ENCODE results near the gene FBXW7.

FBXW7 gene

GRCh38 chr4:152368001-152368400, 167.9 kb downstream of the FBXW7 start:
- no peak overlapping the region for H3K9ac ChIP-seq (ENCODE audit: low read length)
- no peak overlapping the region for H3K27ac ChIP-seq (ENCODE audit: low read depth, low read length)
- no peaks in the 10 kb centered on the region for H3K4me1 ChIP-seq (ENCODE audit: control insufficient read depth, insufficient read depth, low read length)
- H3K4me3 ChIP-seq (ENCODE audit: low read length): no peak overlapping the region
- H3K36me3 ChIP-seq (ENCODE audit: control insufficient read depth, insufficient read depth, low read length): no peaks in the 10 kb centered on the region
- no peaks in the 10 kb centered on the region for H3K27me3 ChIP-seq (ENCODE audit: control insufficient read depth, insufficient read depth, low read length)

- no peak overlapping the region for H3K27ac ChIP-seq (ENCODE audit: low read depth, low read length)
- no peak overlapping the region for H3K4me3 ChIP-seq (ENCODE audit: low read length)
- H3K27me3 ChIP-seq (ENCODE audit: control insufficient read depth, insufficient read depth, low read length): no peaks in the 10 kb centered on the region
Measured at GRCh38 chr4:152364883-152365282, 171.0 kb downstream of the FBXW7 start.

GRCh38 chr4:152364383-152364782, 171.5 kb downstream of the FBXW7 start:
- H3K36me3 ChIP-seq (ENCODE audit: control insufficient read depth, insufficient read depth, low read length): no peaks in the 10 kb centered on the region
- H3K4me1 ChIP-seq (ENCODE audit: control insufficient read depth, insufficient read depth, low read length): no peaks in the 10 kb centered on the region
- no peak overlapping the region for H3K9ac ChIP-seq (ENCODE audit: low read length)
- no peaks in the 10 kb centered on the region for H3K27me3 ChIP-seq (ENCODE audit: control insufficient read depth, insufficient read depth, low read length)
- H3K27ac ChIP-seq (ENCODE audit: low read depth, low read length): no peak overlapping the region
- no peak overlapping the region for H3K4me3 ChIP-seq (ENCODE audit: low read length)

More at GRCh38 chr4:152364883-152365282, 171.0 kb downstream of the FBXW7 start:
- H3K9ac ChIP-seq (ENCODE audit: low read length): no peak overlapping the region
- H3K36me3 ChIP-seq (ENCODE audit: control insufficient read depth, insufficient read depth, low read length): no peaks in the 10 kb centered on the region
- H3K4me1 ChIP-seq (ENCODE audit: control insufficient read depth, insufficient read depth, low read length): no peaks in the 10 kb centered on the region

- Histone ChIP-seq H3K27ac (ENCODE audit: low read depth, low read length) (no peak overlapping the region), H3K27me3 (ENCODE audit: control insufficient read depth, insufficient read depth, low read length) (no peaks in the 10 kb centered on the region), H3K9ac (ENCODE audit: low read length) (no peak overlapping the region), H3K36me3 (ENCODE audit: control insufficient read depth, insufficient read depth, low read length) (no peaks in the 10 kb centered on the region), H3K4me3 (ENCODE audit: low read length) (no peak overlapping the region), H3K4me1 (ENCODE audit: control insufficient read depth, insufficient read depth, low read length) (no peaks in the 10 kb centered on the region)
Measured at GRCh38 chr4:152363904-152364303, 172.0 kb downstream of the FBXW7 start.

GRCh38 chr4:152363086-152363485, 172.8 kb downstream of the FBXW7 start:
- Histone ChIP-seq H3K36me3 (ENCODE audit: control insufficient read depth, insufficient read depth, low read length) (no peaks in the 10 kb centered on the region), H3K27ac (ENCODE audit: low read depth, low read length) (no peak overlapping the region), H3K27me3 (ENCODE audit: control insufficient read depth, insufficient read depth, low read length) (no peaks in the 10 kb centered on the region), H3K9ac (ENCODE audit: low read length) (no peak overlapping the region), H3K4me3 (ENCODE audit: low read length) (no peak overlapping the region), H3K4me1 (ENCODE audit: control insufficient read depth, insufficient read depth, low read length) (no peaks in the 10 kb centered on the region)

- Histone ChIP-seq H3K27ac (ENCODE audit: low read depth, low read length) (no peak overlapping the region), H3K9ac (ENCODE audit: low read length) (no peak overlapping the region), H3K36me3 (ENCODE audit: control insufficient read depth, insufficient read depth, low read length) (no peaks in the 10 kb centered on the region), H3K27me3 (ENCODE audit: control insufficient read depth, insufficient read depth, low read length) (no peaks in the 10 kb centered on the region), H3K4me1 (ENCODE audit: control insufficient read depth, insufficient read depth, low read length) (no peaks in the 10 kb centered on the region), H3K4me3 (ENCODE audit: low read length) (no peak overlapping the region)
Measured at GRCh38 chr4:152360045-152360410, 175.9 kb downstream of the FBXW7 start.

- Histone ChIP-seq H3K27me3 (ENCODE audit: control insufficient read depth, insufficient read depth, low read length) (no peaks in the 10 kb centered on the region), H3K36me3 (ENCODE audit: control insufficient read depth, insufficient read depth, low read length) (no peaks in the 10 kb centered on the region), H3K4me1 (ENCODE audit: control insufficient read depth, insufficient read depth, low read length) (no peaks in the 10 kb centered on the region), H3K9ac (ENCODE audit: low read length) (no peak overlapping the region), H3K4me3 (ENCODE audit: low read length) (no peak overlapping the region), H3K27ac (ENCODE audit: low read depth, low read length) (no peak overlapping the region)
Measured at GRCh38 chr4:152359208-152360044, 176.5 kb downstream of the FBXW7 start.

GRCh38 chr4:152357206-152357605, 178.7 kb downstream of the FBXW7 start:
- Histone ChIP-seq H3K9ac (ENCODE audit: low read length) (no peak overlapping the region), H3K27ac (ENCODE audit: low read depth, low read length) (no peak overlapping the region), H3K36me3 (ENCODE audit: control insufficient read depth, insufficient read depth, low read length) (no peaks in the 10 kb centered on the region), H3K4me1 (ENCODE audit: control insufficient read depth, insufficient read depth, low read length) (no peaks in the 10 kb centered on the region), H3K4me3 (ENCODE audit: low read length) (no peak overlapping the region), H3K27me3 (ENCODE audit: control insufficient read depth, insufficient read depth, low read length) (no peaks in the 10 kb centered on the region)

GRCh38 chr4:152356428-152357034, 179.4 kb downstream of the FBXW7 start:
- Histone ChIP-seq H3K27ac (ENCODE audit: low read depth, low read length) (no peak overlapping the region), H3K4me3 (ENCODE audit: low read length) (no peak overlapping the region), H3K36me3 (ENCODE audit: control insufficient read depth, insufficient read depth, low read length) (no peaks in the 10 kb centered on the region), H3K27me3 (ENCODE audit: control insufficient read depth, insufficient read depth, low read length) (no peaks in the 10 kb centered on the region), H3K4me1 (ENCODE audit: control insufficient read depth, insufficient read depth, low read length) (no peaks in the 10 kb centered on the region), H3K9ac (ENCODE audit: low read length) (no peak overlapping the region)

GRCh38 chr4:152352622-152353116, 183.2 kb downstream of the FBXW7 start:
- H3K4me3 ChIP-seq (ENCODE audit: low read length): peak overlapping the region; percentile 14
- H3K27me3 ChIP-seq (ENCODE audit: control insufficient read depth, insufficient read depth, low read length): no peaks in the 10 kb centered on the region
- no peaks in the 10 kb centered on the region for H3K4me1 ChIP-seq (ENCODE audit: control insufficient read depth, insufficient read depth, low read length)
- H3K9ac ChIP-seq (ENCODE audit: low read length): no peak overlapping the region
- no peaks in the 10 kb centered on the region for H3K36me3 ChIP-seq (ENCODE audit: control insufficient read depth, insufficient read depth, low read length)
- peak overlapping the region; percentile 22 for H3K27ac ChIP-seq (ENCODE audit: low read depth, low read length)

GRCh38 chr4:152352215-152352614, 183.7 kb downstream of the FBXW7 start:
- H3K4me3 ChIP-seq (ENCODE audit: low read length): peak overlapping the region; percentile 14
- no peaks in the 10 kb centered on the region for H3K36me3 ChIP-seq (ENCODE audit: control insufficient read depth, insufficient read depth, low read length)
- H3K27me3 ChIP-seq (ENCODE audit: control insufficient read depth, insufficient read depth, low read length): no peaks in the 10 kb centered on the region
- H3K4me1 ChIP-seq (ENCODE audit: control insufficient read depth, insufficient read depth, low read length): no peaks in the 10 kb centered on the region
- peak overlapping the region; percentile 4 for H3K27ac ChIP-seq (ENCODE audit: low read depth, low read length)
- no peak overlapping the region for H3K9ac ChIP-seq (ENCODE audit: low read length)

GRCh38 chr4:152351080-152351479, 184.8 kb downstream of the FBXW7 start:
- H3K27me3 ChIP-seq (ENCODE audit: control insufficient read depth, insufficient read depth, low read length): no peaks in the 10 kb centered on the region
- H3K36me3 ChIP-seq (ENCODE audit: control insufficient read depth, insufficient read depth, low read length): no peaks in the 10 kb centered on the region
- H3K27ac ChIP-seq (ENCODE audit: low read depth, low read length): no peak overlapping the region
- H3K9ac ChIP-seq (ENCODE audit: low read length): no peak overlapping the region
- H3K4me1 ChIP-seq (ENCODE audit: control insufficient read depth, insufficient read depth, low read length): no peaks in the 10 kb centered on the region
- no peak overlapping the region for H3K4me3 ChIP-seq (ENCODE audit: low read length)

- Histone ChIP-seq H3K27me3 (ENCODE audit: control insufficient read depth, insufficient read depth, low read length) (no peaks in the 10 kb centered on the region), H3K9ac (ENCODE audit: low read length) (no peak overlapping the region), H3K36me3 (ENCODE audit: control insufficient read depth, insufficient read depth, low read length) (no peaks in the 10 kb centered on the region), H3K27ac (ENCODE audit: low read depth, low read length) (no peak overlapping the region), H3K4me1 (ENCODE audit: control insufficient read depth, insufficient read depth, low read length) (no peaks in the 10 kb centered on the region), H3K4me3 (ENCODE audit: low read length) (no peak overlapping the region)
Measured at GRCh38 chr4:152348670-152349069, 187.2 kb downstream of the FBXW7 start.

Measured in rectal smooth muscle tissue (tissue), 1 donor.